Measurements from ENCODE around the gene ZNF787.

GRCh38 chr19:56101095-56101494 is 20.0 kb downstream of the ZNF787 start:
- no peak for TF ChIP-seq CTCF (IDR thresholded peaks at IDR 0.05)
- TF ChIP-seq POLR2A (IDR thresholded peaks at IDR 0.05) = no peak
